Liver (tissue), 9 donors: Measurements from ENCODE around the gene KRTAP4-5. TPM values are rescaled to one million over a fixed set of nuclear protein-coding genes. Genes with fewer than 3 reads are reported as not detected.
"Not testable (repeated sequence)": the region's sequence is repeated elsewhere in the genome, so short reads cannot be mapped to it uniquely, and the experiment has no call there.

Source experiments
- DNase-seq: peaks from one replicate; pipeline ENCODE4 v3.0.0-alpha.2; 2017; ENCODE audit warnings: low spot score
- H3K27ac ChIP-seq, 2 donors: one replicate each; pipeline ENCODE4 v1.7.0; 2013; ENCODE audit warnings: inconsistent platforms in 2 of 2, low read length in 2 of 2, control low read depth in 1 of 2, low read depth in 1 of 2, mild to moderate bottlenecking in 1 of 2
- H3K27me3 ChIP-seq, 4 donors: one replicate each; pipeline versions ENCODE4 v1.6.1 to v1.7.0; 2013; ENCODE audit warnings: low read length in 3 of 4, inconsistent platforms in 1 of 4, mild to moderate bottlenecking in 1 of 4, moderate library complexity in 1 of 4; ENCODE audit not compliant: control insufficient read depth in 4 of 4, insufficient read depth in 4 of 4
- H3K36me3 ChIP-seq, 4 donors: one replicate each; pipeline versions ENCODE4 v1.6.1 to v1.7.0; 2013; ENCODE audit warnings: low read length in 3 of 4, mild to moderate bottlenecking in 3 of 4, low read depth in 1 of 4, moderate library complexity in 1 of 4; ENCODE audit not compliant: control insufficient read depth in 4 of 4, insufficient read depth in 3 of 4
- H3K4me1 ChIP-seq, 4 donors: one replicate each; pipeline versions ENCODE4 v1.6.1 to v1.7.0; 2013; ENCODE audit warnings: low read length in 3 of 4, mild to moderate bottlenecking in 3 of 4, moderate library complexity in 1 of 4; ENCODE audit not compliant: control insufficient read depth in 4 of 4, insufficient read depth in 4 of 4
- H3K4me3 ChIP-seq, 3 donors: one replicate each; pipeline versions ENCODE4 v1.6.1 to v1.7.0; 2013; ENCODE audit warnings: low read length in 3 of 3, control low read depth in 1 of 3, low read depth in 1 of 3, mild to moderate bottlenecking in 1 of 3
- H3K9ac ChIP-seq, 2 donors: one replicate each; pipeline ENCODE4 v1.7.0; 2013; ENCODE audit warnings: low read length in 2 of 2, mild to moderate bottlenecking in 2 of 2, moderate library complexity in 2 of 2, control low read depth in 1 of 2, low read depth in 1 of 2
- H3K9me3 ChIP-seq, 4 donors: one replicate each; pipeline versions ENCODE4 v1.6.1 to v1.7.0; 2013; ENCODE audit warnings: low read length in 3 of 4; ENCODE audit not compliant: control insufficient read depth in 4 of 4
- EGR1 ChIP-seq, 2 donors: IDR thresholded peaks; 2 replicates each; pipeline ENCODE4 v1.6.1; 2016 to 2018; ENCODE audit warnings: antibody characterized with exemption in 2 of 2, low read depth in 2 of 2
- FOXA1 ChIP-seq: IDR thresholded peaks from 2 replicates; pipeline ENCODE4 v1.6.1; 2016; ENCODE audit warnings: antibody characterized with exemption
- FOXA2 ChIP-seq: IDR thresholded peaks from 2 replicates; pipeline ENCODE4 v1.6.1; 2016; ENCODE audit warnings: antibody characterized with exemption
- HNF4A ChIP-seq, 2 donors: conservative IDR thresholded peaks; 2 replicates each; pipeline ENCODE4 v1.6.1; 2016; ENCODE audit warnings: antibody characterized with exemption in 2 of 2, mild to moderate bottlenecking in 2 of 2
- HNF4G ChIP-seq: IDR thresholded peaks from 2 replicates; pipeline ENCODE4 v1.6.1; 2016; ENCODE audit warnings: antibody characterized with exemption
- JUND ChIP-seq, 2 donors: IDR thresholded peaks; 2 replicates each; pipeline ENCODE4 v1.6.1; 2016; ENCODE audit warnings: antibody characterized with exemption in 2 of 2
- NR2F2 ChIP-seq: IDR thresholded peaks from 2 replicates; pipeline ENCODE4 v1.6.1; 2016; ENCODE audit warnings: antibody characterized with exemption
- RXRA ChIP-seq, 2 donors: IDR thresholded peaks; 2 replicates each; pipeline ENCODE4 v1.6.1; 2017 to 2018; ENCODE audit warnings: antibody characterized with exemption in 2 of 2, mild to moderate bottlenecking in 1 of 2
- SP1 ChIP-seq: IDR thresholded peaks from 2 replicates; pipeline ENCODE4 v1.6.1; 2018; ENCODE audit warnings: antibody characterized with exemption, mild to moderate bottlenecking
- TAF1 ChIP-seq: conservative IDR thresholded peaks from 2 replicates; pipeline ENCODE4 v1.6.1; 2016; ENCODE audit warnings: antibody characterized with exemption, mild to moderate bottlenecking
- YY1 ChIP-seq: IDR thresholded peaks from 2 replicates; pipeline ENCODE4 v1.6.1; 2016; ENCODE audit warnings: antibody characterized with exemption, mild to moderate bottlenecking
- WGBS: extraction: QIAGEN DNeasy Blood & Tissue Kit; methylation state at CpG from one replicate; pipeline ENCODE4 v1.1.7; 2013; 5-methylcytosine and 5-hydroxymethylcytosine counted together
- polyA plus RNA-seq, 2 donors: library from polyadenylated mRNA; stranded (reverse) in 1 of 2; unstranded in 1 of 2; fragments of 200-250 nt in 1 of 2; fragments of >200 nt in 1 of 2; fragmentation: Nextera tagmentation in 1 of 2; extraction: Ambion mirVana in 1 of 2; gene quantifications; one replicate each; pipeline versions ENCODE4 v1.2.1 to v1.2.3, GENCODE V29; 2013 to 2015
- total RNA-seq, 2 donors: library from RNA; depleted of rRNA; stranded (reverse); fragments of >200 nt; gene quantifications; one replicate each; pipeline ENCODE4 v1.2.3, GENCODE V29; 2014
- TF ChIP-seq, protein P1 (sequence below): IDR thresholded peaks from 2 replicates; pipeline ENCODE4 v1.6.1; 2016; ENCODE audit warnings: antibody characterized with exemption
- TF ChIP-seq, protein P2 (sequence below): IDR thresholded peaks from 2 replicates; pipeline ENCODE4 v1.6.1; 2016; ENCODE audit warnings: antibody characterized with exemption
- TF ChIP-seq, protein P3 (sequence below): IDR thresholded peaks from 2 replicates; pipeline ENCODE4 v1.6.1; 2016; ENCODE audit warnings: antibody characterized with exemption
- donor health status: healthy.
- donor health status: healthy.
- donor health status: healthy.
- donor health status: healthy.
- donor health status: healthy.

KRTAP4-5 gene
- total and polyA plus RNA-seq, 4 donors = not detected

DNA sequence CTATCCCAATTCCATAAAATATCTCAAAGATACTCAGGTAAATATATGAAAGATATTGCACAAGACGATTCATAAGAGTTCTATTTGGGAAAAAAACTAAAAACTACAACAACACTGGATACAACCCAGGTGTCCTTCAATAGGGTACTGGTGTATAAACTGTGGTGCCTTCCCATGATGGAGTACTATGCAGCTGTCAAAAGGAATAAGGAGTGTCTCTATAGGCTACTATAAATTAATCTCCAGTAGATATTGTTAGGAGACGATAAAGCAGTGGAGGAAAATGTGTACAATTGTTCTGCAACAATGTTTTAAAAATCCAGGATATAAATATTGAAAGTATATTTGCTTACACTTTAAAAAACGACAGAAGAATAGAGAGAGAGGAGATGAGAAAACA lies 23.2 kb downstream of the KRTAP4-5 start (continued):
- TF ChIP-seq, protein P1, sequence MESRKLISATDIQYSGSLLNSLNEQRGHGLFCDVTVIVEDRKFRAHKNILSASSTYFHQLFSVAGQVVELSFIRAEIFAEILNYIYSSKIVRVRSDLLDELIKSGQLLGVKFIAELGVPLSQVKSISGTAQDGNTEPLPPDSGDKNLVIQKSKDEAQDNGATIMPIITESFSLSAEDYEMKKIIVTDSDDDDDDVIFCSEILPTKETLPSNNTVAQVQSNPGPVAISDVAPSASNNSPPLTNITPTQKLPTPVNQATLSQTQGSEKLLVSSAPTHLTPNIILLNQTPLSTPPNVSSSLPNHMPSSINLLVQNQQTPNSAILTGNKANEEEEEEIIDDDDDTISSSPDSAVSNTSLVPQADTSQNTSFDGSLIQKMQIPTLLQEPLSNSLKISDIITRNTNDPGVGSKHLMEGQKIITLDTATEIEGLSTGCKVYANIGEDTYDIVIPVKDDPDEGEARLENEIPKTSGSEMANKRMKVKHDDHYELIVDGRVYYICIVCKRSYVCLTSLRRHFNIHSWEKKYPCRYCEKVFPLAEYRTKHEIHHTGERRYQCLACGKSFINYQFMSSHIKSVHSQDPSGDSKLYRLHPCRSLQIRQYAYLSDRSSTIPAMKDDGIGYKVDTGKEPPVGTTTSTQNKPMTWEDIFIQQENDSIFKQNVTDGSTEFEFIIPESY = no peak
- TF ChIP-seq RXRA (IDR thresholded peaks at IDR 0.05) (no peak), TAF1 (no peak), FOXA2 (no peak), NR2F2 (no peak)
- TF ChIP-seq, protein P2, sequence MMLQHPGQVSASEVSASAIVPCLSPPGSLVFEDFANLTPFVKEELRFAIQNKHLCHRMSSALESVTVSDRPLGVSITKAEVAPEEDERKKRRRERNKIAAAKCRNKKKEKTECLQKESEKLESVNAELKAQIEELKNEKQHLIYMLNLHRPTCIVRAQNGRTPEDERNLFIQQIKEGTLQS = no peak

DNA sequence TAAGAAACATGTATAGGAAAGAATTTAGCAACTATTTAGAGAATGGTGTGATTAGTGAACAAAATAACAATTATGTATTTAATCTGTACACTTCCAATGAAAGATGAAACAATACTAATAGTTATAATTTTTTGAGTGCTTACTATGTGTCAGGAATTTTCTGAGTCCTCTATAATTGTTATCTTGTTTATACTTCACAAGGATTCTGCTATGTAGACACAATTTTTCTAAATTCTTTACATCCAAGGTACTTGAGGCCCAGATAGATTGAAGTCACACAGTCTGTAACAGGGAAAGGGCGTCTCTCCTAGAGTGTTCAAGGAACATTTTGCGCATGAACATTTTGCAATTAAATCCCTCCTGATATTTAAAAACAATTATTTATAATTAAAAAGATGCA lies 24.6 kb downstream of the KRTAP4-5 start:
- WGBS = 91% methylated on average over 2 of the region's 2 CpGs
- DNase-seq = no peak
- H3K27ac ChIP-seq = no peak overlapping the region
- no peak for TF ChIP-seq NR2F2
- TF ChIP-seq HNF4G = no peak
- no peak for TF ChIP-seq HNF4A (conservative IDR thresholded peaks at IDR 0.05)
- TF ChIP-seq, protein P3, sequence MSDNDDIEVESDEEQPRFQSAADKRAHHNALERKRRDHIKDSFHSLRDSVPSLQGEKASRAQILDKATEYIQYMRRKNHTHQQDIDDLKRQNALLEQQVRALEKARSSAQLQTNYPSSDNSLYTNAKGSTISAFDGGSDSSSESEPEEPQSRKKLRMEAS = no peak
- TF ChIP-seq JUND (IDR thresholded peaks at IDR 0.05) = no peak
- TF ChIP-seq TAF1 = no peak
- no peak for TF ChIP-seq FOXA2
- no peak for TF ChIP-seq EGR1 (IDR thresholded peaks at IDR 0.05; ENCODE audit: low read depth in 2 of 2)
- TF ChIP-seq, protein P2 = no peak
- TF ChIP-seq SP1 = no peak
- TF ChIP-seq YY1 = no peak
- no peak for TF ChIP-seq RXRA (IDR thresholded peaks at IDR 0.05)
- TF ChIP-seq FOXA1 = no peak
- H3K27me3 ChIP-seq = no peaks in the 10 kb centered on the region
- no peak overlapping the region for H3K9ac ChIP-seq
- H3K36me3 ChIP-seq = no peaks in the 10 kb centered on the region
- H3K4me1 ChIP-seq = no peaks in the 10 kb centered on the region
- no peak overlapping the region for H3K4me3 ChIP-seq
- H3K9me3 ChIP-seq = no peaks in the 10 kb centered on the region

DNA sequence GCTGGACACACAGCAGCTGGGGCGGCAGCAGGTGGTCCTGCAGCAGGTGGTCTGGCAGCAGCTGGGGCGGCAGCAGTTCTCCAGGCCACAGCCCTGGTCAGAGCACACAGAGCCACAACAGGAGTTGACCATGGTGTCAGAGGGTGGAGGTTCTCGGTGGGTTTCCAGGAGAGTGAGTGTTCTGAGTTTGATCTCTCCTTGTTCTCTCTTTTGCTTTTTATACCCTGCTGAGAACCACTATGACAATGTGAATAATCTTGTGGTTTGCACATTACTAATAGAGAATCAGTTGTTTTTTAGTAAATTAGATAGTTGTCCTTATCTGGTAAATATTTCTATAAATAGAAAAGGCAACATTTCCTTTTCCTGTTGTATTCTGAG lies 25.6 kb downstream of the KRTAP4-5 start, which contains the start of gene KRTAP4-12:
TSS of gene KRTAP4-12 (minus strand) at position 192 of the 381 bp plus-strand sequence. CDS start at position 132, 60 bp downstream.
- H3K36me3 ChIP-seq, H3K27ac ChIP-seq, H3K4me1 ChIP-seq, DNase-seq, H3K9me3 ChIP-seq, H3K9ac ChIP-seq, H3K27me3 ChIP-seq, H3K4me3 ChIP-seq: not testable (repeated sequence)
- WGBS = 79% methylated on average over 3 of the region's 3 CpGs

DNA sequence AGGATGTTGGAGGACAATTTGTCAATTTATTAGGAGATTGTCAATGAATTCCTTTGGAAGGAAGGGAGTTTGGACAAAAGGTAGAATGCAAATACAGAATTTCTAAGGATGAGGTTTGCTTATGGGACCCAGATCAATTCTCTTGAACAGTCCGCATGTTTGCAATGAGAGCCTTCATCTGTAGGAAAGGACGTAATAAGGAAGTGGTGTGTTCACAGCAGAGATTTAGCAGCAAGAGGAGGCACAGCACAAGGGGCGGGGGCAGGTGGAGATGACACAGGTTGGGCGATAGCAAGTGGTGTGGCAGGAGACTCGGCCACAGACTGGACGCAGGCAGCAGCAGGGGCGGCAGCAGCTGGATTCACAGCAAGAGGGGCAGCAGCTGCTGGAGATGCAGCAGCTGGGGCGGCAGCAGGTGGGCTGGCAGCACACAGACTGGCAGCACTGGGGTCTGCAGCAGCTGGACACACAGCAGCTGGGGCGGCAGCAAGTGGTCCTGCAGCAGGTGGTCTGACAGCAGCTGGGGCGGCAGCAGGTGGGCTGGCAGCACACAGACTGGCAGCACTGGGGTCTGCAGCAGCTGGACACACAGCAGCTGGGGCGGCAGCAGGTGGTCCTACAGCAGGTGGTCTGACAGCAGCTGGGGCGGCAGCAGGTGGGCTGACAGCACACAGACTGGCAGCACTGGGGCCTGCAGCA lies 26.2 kb downstream of the KRTAP4-5 start:
- not testable (repeated sequence) for H3K27me3 ChIP-seq, H3K4me3 ChIP-seq, H3K36me3 ChIP-seq, H3K9me3 ChIP-seq, H3K27ac ChIP-seq, H3K4me1 ChIP-seq, DNase-seq, H3K9ac ChIP-seq
- 80% methylated on average over 12 of the region's 12 CpGs for WGBS
